Mesenchymal stem cell (in vitro differentiated cells and primary cell): ENCODE results near the gene MRPL1.

Source experiments
- DNase-seq: peaks from one replicate; pipeline ENCODE4 v3.0.0-alpha.2; 2013
- H2AFZ ChIP-seq: one replicate; pipeline ENCODE4 v1.6.1; 2013; ENCODE audit warnings: low read depth, mild to moderate bottlenecking, control low read depth, inconsistent platforms, low read length, moderate library complexity
- H2AK5ac ChIP-seq: 2 replicates; pipeline ENCODE4 v1.6.1; 2013; ENCODE audit warnings: low read length, moderate library complexity, mild to moderate bottlenecking, inconsistent platforms; ENCODE audit not compliant: severe bottlenecking
- H2BK120ac ChIP-seq: one replicate; pipeline ENCODE4 v1.6.1; 2013; ENCODE audit warnings: low read depth, mild to moderate bottlenecking, inconsistent platforms, low read length, moderate library complexity
- H2BK12ac ChIP-seq, 2 experiments: one replicate each; pipeline ENCODE4 v1.6.1; 2013; ENCODE audit warnings: inconsistent platforms in 2 of 2, low read length in 2 of 2, mild to moderate bottlenecking in 2 of 2, moderate library complexity in 2 of 2, control low read depth in 1 of 2
- H2BK15ac ChIP-seq: one replicate; pipeline ENCODE4 v1.6.1; 2013; ENCODE audit warnings: mild to moderate bottlenecking, low read depth, inconsistent platforms; ENCODE audit not compliant: poor library complexity, severe bottlenecking
- H2BK5ac ChIP-seq: 2 replicates; pipeline ENCODE4 v1.6.1; 2013; ENCODE audit warnings: low read depth, mild to moderate bottlenecking, low read length, control low read depth, inconsistent platforms; ENCODE audit not compliant: poor library complexity, severe bottlenecking
- H3K14ac ChIP-seq, 2 experiments: one replicate each; pipeline ENCODE4 v1.6.1; 2013; ENCODE audit warnings: inconsistent platforms in 2 of 2, low read length in 2 of 2, control low read depth in 1 of 2, mild to moderate bottlenecking in 1 of 2, moderate library complexity in 1 of 2
- H3K18ac ChIP-seq, 2 experiments: one replicate each; pipeline ENCODE4 v1.6.1; 2013; ENCODE audit warnings: inconsistent platforms in 2 of 2, low read length in 2 of 2, control low read depth in 1 of 2, low read depth in 1 of 2, mild to moderate bottlenecking in 1 of 2
- H3K23ac ChIP-seq, 2 experiments: one replicate each; pipeline ENCODE4 v1.6.1; 2013; ENCODE audit warnings: inconsistent platforms in 2 of 2, low read length in 2 of 2, mild to moderate bottlenecking in 2 of 2, moderate library complexity in 2 of 2, control low read depth in 1 of 2
- H3K27ac ChIP-seq: 2 replicates; pipeline ENCODE4 v1.5.1; 2013; ENCODE audit warnings: mild to moderate bottlenecking, moderate library complexity, low read length, control low read depth, inconsistent platforms; ENCODE audit not compliant: poor library complexity, severe bottlenecking
- H3K27me3 ChIP-seq, 2 experiments: 2 replicates each; pipeline versions ENCODE4 v1.6.1 to v1.7.0; 2013; ENCODE audit warnings: low read length in 2 of 2, mild to moderate bottlenecking in 2 of 2, moderate library complexity in 2 of 2, control low read depth in 1 of 2, inconsistent platforms in 1 of 2; ENCODE audit not compliant: control insufficient read depth in 1 of 2, insufficient read depth in 1 of 2
- H3K36me3 ChIP-seq, 2 experiments: 2 replicates each; pipeline versions ENCODE4 v1.6.1 to v1.7.0; 2013; ENCODE audit warnings: low read length in 2 of 2, control low read depth in 1 of 2, inconsistent platforms in 1 of 2, low read depth in 1 of 2, mild to moderate bottlenecking in 1 of 2; ENCODE audit not compliant: insufficient read depth in 2 of 2, control insufficient read depth in 1 of 2
- H3K4ac ChIP-seq, 2 experiments: one replicate each; pipeline ENCODE4 v1.6.1; 2013; ENCODE audit warnings: inconsistent platforms in 2 of 2, low read length in 2 of 2, mild to moderate bottlenecking in 2 of 2, moderate library complexity in 2 of 2, control low read depth in 1 of 2, low read depth in 1 of 2
- H3K4me1 ChIP-seq: 2 replicates; pipeline ENCODE4 v1.6.1; 2013; ENCODE audit warnings: low read depth, low read length, control low read depth; ENCODE audit not compliant: control insufficient read depth, insufficient read depth
- H3K4me2 ChIP-seq: 2 replicates; pipeline ENCODE4 v1.6.1; 2013; ENCODE audit warnings: low read length, mild to moderate bottlenecking, inconsistent platforms; ENCODE audit not compliant: poor library complexity, severe bottlenecking
- H3K4me3 ChIP-seq, 2 experiments: 2 replicates each; pipeline versions ENCODE4 v1.5.1 to v1.7.0; 2013; ENCODE audit warnings: low read length in 2 of 2, mild to moderate bottlenecking in 2 of 2, control low read depth in 1 of 2, low read depth in 1 of 2; ENCODE audit not compliant: insufficient read depth in 1 of 2
- H3K79me1 ChIP-seq: replicated peaks from 2 replicates; pipeline ENCODE4 v1.6.1; 2013; ENCODE audit warnings: mild to moderate bottlenecking, control low read depth, low read length, inconsistent platforms; ENCODE audit not compliant: poor library complexity, severe bottlenecking
- H3K9ac ChIP-seq: 2 replicates; pipeline ENCODE4 v1.7.0; 2013; ENCODE audit warnings: mild to moderate bottlenecking, low read length, moderate library complexity
- H3K9me3 ChIP-seq: 2 replicates; pipeline ENCODE4 v1.7.0; 2013; ENCODE audit warnings: mild to moderate bottlenecking, low read length; ENCODE audit not compliant: control insufficient read depth
- H4K8ac ChIP-seq: one replicate; pipeline ENCODE4 v1.6.1; 2013; ENCODE audit warnings: inconsistent platforms, mild to moderate bottlenecking, low read length, moderate library complexity
- H4K91ac ChIP-seq: one replicate; pipeline ENCODE4 v1.6.1; 2013; ENCODE audit warnings: mild to moderate bottlenecking, low read length, inconsistent platforms
- WGBS: methylation state at CpG from one replicate; pipeline ENCODE4 v1.1.7; 2013; ENCODE audit warnings: mixed read lengths; 5-methylcytosine and 5-hydroxymethylcytosine counted together

MRPL1 gene

GRCh38 chr4:77956917-77957316 lies 94.3 kb downstream of the MRPL1 start:
- no peak for DNase-seq
- no peaks in the 10 kb centered on the region for H3K79me1 ChIP-seq
- H3K27me3 ChIP-seq = no peaks in the 10 kb centered on the region
- no peak overlapping the region for H3K18ac ChIP-seq
- no peaks in the 10 kb centered on the region for H3K9me3 ChIP-seq
- H3K9ac ChIP-seq = no peak overlapping the region
- H2AFZ ChIP-seq = no peak overlapping the region
- no peak overlapping the region for H3K23ac ChIP-seq
- H3K4me2 ChIP-seq = no peak overlapping the region
- H3K4me1 ChIP-seq = peaks cover 1% of the 10 kb centered on the region
- no peak overlapping the region for H2BK12ac ChIP-seq
- no peak overlapping the region for H4K8ac ChIP-seq
- H2BK5ac ChIP-seq = no peak overlapping the region
- no peak overlapping the region for H3K27ac ChIP-seq
- H2BK120ac ChIP-seq = no peak overlapping the region
- no peak overlapping the region for H2AK5ac ChIP-seq
- 98% methylated on average over 5 of the region's 5 CpGs for WGBS
- H3K4ac ChIP-seq = no peak overlapping the region
- H4K91ac ChIP-seq = no peak overlapping the region
- peaks cover 0 to 21% of the 10 kb centered on the region in 2 experiments for H3K36me3 ChIP-seq
- no peak overlapping the region for H3K4me3 ChIP-seq
- no peak overlapping the region for H2BK15ac ChIP-seq
- no peak overlapping the region for H3K14ac ChIP-seq

- Histone ChIP-seq H3K27ac (no peak overlapping the region), H3K9ac (no peak overlapping the region)
These were observed 96.3 kb downstream of the MRPL1 start for GRCh38 chr4:77958897-77959296.

GRCh38 chr4:77959566-77960338 lies 97.1 kb downstream of the MRPL1 start:
- Histone ChIP-seq H3K4me3 (no peak overlapping the region), H3K27ac (no peak overlapping the region), H2BK15ac (no peak overlapping the region), H4K91ac (no peak overlapping the region), H3K36me3 (peaks cover 0 to 3% of the 10 kb centered on the region in 2 experiments), H3K14ac (no peak overlapping the region), H2BK5ac (no peak overlapping the region), H3K9ac (peak overlapping the region; percentile 22), H3K27me3 (no peaks in the 10 kb centered on the region), H3K4me1 (peaks cover 1% of the 10 kb centered on the region), H4K8ac (no peak overlapping the region), H3K4ac (no peak overlapping the region), H3K23ac (no peak overlapping the region), H2BK12ac (no peak overlapping the region), H3K18ac (no peak overlapping the region), H2BK120ac (no peak overlapping the region), H3K79me1 (no peaks in the 10 kb centered on the region), H3K4me2 (no peak overlapping the region), H2AFZ (no peak overlapping the region), H3K9me3 (no peaks in the 10 kb centered on the region), H2AK5ac (no peak overlapping the region)
- peak; percentile 56 for DNase-seq
- 50% methylated on average over 2 of the region's 6 CpGs for WGBS

More at GRCh38 chr4:77958897-77959296, 96.3 kb downstream of the MRPL1 start:
- no peak overlapping the region for H2BK15ac ChIP-seq
- H3K4me1 ChIP-seq = peaks cover 1% of the 10 kb centered on the region
- no peak overlapping the region for H3K18ac ChIP-seq
- no peak overlapping the region for H3K4ac ChIP-seq
- H3K27me3 ChIP-seq = no peaks in the 10 kb centered on the region
- H2BK120ac ChIP-seq = no peak overlapping the region
- H3K36me3 ChIP-seq = peaks cover 0 to 8% of the 10 kb centered on the region in 2 experiments
- WGBS = no CpG with 5 or more reads among the region's 2 CpGs
- H3K23ac ChIP-seq = no peak overlapping the region
- no peak overlapping the region for H2BK12ac ChIP-seq
- no peak overlapping the region for H3K4me3 ChIP-seq
- H2AFZ ChIP-seq = no peak overlapping the region
- no peak for DNase-seq
- no peaks in the 10 kb centered on the region for H3K79me1 ChIP-seq
- H2BK5ac ChIP-seq = no peak overlapping the region
- no peak overlapping the region for H4K91ac ChIP-seq
- H2AK5ac ChIP-seq = no peak overlapping the region
- H4K8ac ChIP-seq = no peak overlapping the region
- no peak overlapping the region for H3K14ac ChIP-seq
- H3K9me3 ChIP-seq = no peaks in the 10 kb centered on the region
- no peak overlapping the region for H3K4me2 ChIP-seq

DNA sequence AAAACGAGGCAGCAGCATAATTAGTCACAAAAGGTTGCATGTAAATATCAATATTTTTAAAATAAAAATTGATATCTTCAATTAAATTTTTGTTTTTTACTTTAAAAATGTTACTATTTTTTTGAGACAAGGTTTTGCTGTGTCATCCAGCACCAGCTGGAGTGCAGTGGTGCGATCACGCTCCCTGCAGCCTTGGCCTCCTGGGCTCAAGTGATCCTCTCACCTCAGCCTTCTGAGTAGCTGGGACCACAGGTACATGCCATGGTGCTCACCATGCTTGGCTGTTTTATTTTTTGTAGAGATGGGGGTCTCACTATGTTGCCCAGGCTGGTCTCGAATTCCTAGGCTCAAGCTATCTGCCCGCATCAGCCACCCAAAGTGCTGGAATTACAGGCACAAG lies 97.7 kb downstream of the MRPL1 start:
- Histone ChIP-seq H3K14ac (no peak overlapping the region), H2BK5ac (no peak overlapping the region), H2AFZ (no peak overlapping the region), H2BK120ac (no peak overlapping the region), H3K36me3 (no peaks in the 10 kb centered on the region), H3K4me1 (peaks cover 1% of the 10 kb centered on the region), H3K79me1 (no peaks in the 10 kb centered on the region), H3K4ac (no peak overlapping the region), H3K4me3 (no peak overlapping the region), H3K9ac (no peak overlapping the region), H3K27me3 (no peaks in the 10 kb centered on the region), H3K27ac (no peak overlapping the region), H3K23ac (no peak overlapping the region), H3K4me2 (no peak overlapping the region), H3K18ac (no peak overlapping the region), H4K8ac (no peak overlapping the region), H2BK12ac (no peak overlapping the region), H2BK15ac (no peak overlapping the region), H4K91ac (no peak overlapping the region), H2AK5ac (no peak overlapping the region), H3K9me3 (no peaks in the 10 kb centered on the region)
- 96% methylated on average over 4 of the region's 5 CpGs for WGBS
- DNase-seq = no peak
